Loucy (cell line): Measurements from ENCODE around the gene CALN1.

Experiments
- H2AFZ ChIP-seq: fragments of 200-600 bp; sonication (generic); 2 replicates; pipeline ENCODE4 v1.6.0; 2016; ENCODE audit warnings: antibody characterized with exemption, mild to moderate bottlenecking, low read length, moderate library complexity
- H3F3A ChIP-seq: fragments of 200-600 bp; 2 replicates; pipeline ENCODE4 v1.6.0; 2016; ENCODE audit warnings: antibody characterized with exemption, low read depth, mild to moderate bottlenecking
- H3K27me3 ChIP-seq: fragments of 200-600 bp; sonication (generic); 2 replicates; pipeline ENCODE4 v1.6.1; 2014; ENCODE audit warnings: low read length, mild to moderate bottlenecking; ENCODE audit not compliant: insufficient read depth, poor library complexity, severe bottlenecking
- H3K36me3 ChIP-seq: fragments of 200-600 bp; sonication (generic); 2 replicates; pipeline ENCODE4 v1.6.1; 2016; ENCODE audit warnings: low read length; ENCODE audit not compliant: insufficient read depth
- H3K4me1 ChIP-seq: fragments of 200-600 bp; sonication (generic); 2 replicates; pipeline ENCODE4 v1.5.1; 2014; ENCODE audit warnings: low read length, mild to moderate bottlenecking; ENCODE audit not compliant: insufficient read depth, poor library complexity, severe bottlenecking
- H3K4me2 ChIP-seq: fragments of 200-600 bp; sonication (generic); 2 replicates; pipeline ENCODE4 v1.6.0; 2014; ENCODE audit warnings: antibody characterized with exemption, low read length, low read depth, mild to moderate bottlenecking; ENCODE audit not compliant: poor library complexity, severe bottlenecking
- H3K4me3 ChIP-seq: fragments of 200-600 bp; sonication (generic); 2 replicates; pipeline ENCODE4 v1.5.1; 2014; ENCODE audit warnings: low read length, mild to moderate bottlenecking, mixed read lengths; ENCODE audit not compliant: poor library complexity, severe bottlenecking
- H3K79me2 ChIP-seq: fragments of 200-600 bp; sonication (generic); 2 replicates; pipeline ENCODE4 v1.6.1; 2014; ENCODE audit warnings: low read length; ENCODE audit not compliant: insufficient read depth
- H3K9ac ChIP-seq: fragments of 200-600 bp; sonication (generic); 2 replicates; pipeline ENCODE4 v1.6.0; 2014; ENCODE audit warnings: mild to moderate bottlenecking, low read depth, low read length, moderate library complexity; ENCODE audit not compliant: poor library complexity, severe bottlenecking
- H3K9me2 ChIP-seq: fragments of 200-600 bp; sonication (generic); replicated peaks from 2 replicates; pipeline ENCODE4 v1.6.1; 2016; ENCODE audit warnings: low read depth, low read length, mixed read lengths
- H3K9me3 ChIP-seq: fragments of 200-600 bp; sonication (generic); 2 replicates; pipeline ENCODE4 v1.6.1; 2014; ENCODE audit warnings: mild to moderate bottlenecking, antibody characterized with exemption, low read length, low read depth; ENCODE audit not compliant: insufficient read depth
- H4K20me1 ChIP-seq: fragments of 200-600 bp; sonication (generic); 2 replicates; pipeline ENCODE4 v1.6.0; 2014; ENCODE audit warnings: antibody characterized with exemption, low read length, mild to moderate bottlenecking; ENCODE audit not compliant: insufficient read depth, poor library complexity, severe bottlenecking
- CTCF ChIP-seq: fragments of 200-600 bp; sonication (generic); conservative IDR thresholded peaks from 2 replicates; pipeline ENCODE4 v1.5.1; 2014; ENCODE audit warnings: mild to moderate bottlenecking, antibody characterized with exemption, low read length
- EZH2phosphoT487 ChIP-seq: fragments of 200-600 bp; IDR thresholded peaks from 2 replicates; pipeline ENCODE4 v1.6.1; 2018; ENCODE audit warnings: antibody characterized with exemption, mild to moderate bottlenecking, moderate library complexity, borderline replicate concordance

Gene CALN1

GRCh38 chr7:72106405-72106804, 305.7 kb downstream of the CALN1 start:
- Histone ChIP-seq H3K36me3 (no peaks in the 10 kb centered on the region), H4K20me1 (no peaks in the 10 kb centered on the region), H3K27me3 (no peaks in the 10 kb centered on the region), H3K4me1 (no peaks in the 10 kb centered on the region), H3K4me3 (no peak overlapping the region), H3K4me2 (no peak overlapping the region), H3K9me3 (0 out of 2 replicates have a peak, but pooled peaks cover 3% of the 10 kb centered on the region), H3K9ac (no peak overlapping the region), H3K9me2 (no peaks in the 10 kb centered on the region), H3K79me2 (no peaks in the 10 kb centered on the region), H3F3A (no peaks in the 10 kb centered on the region), H2AFZ (no peak overlapping the region)
- no peak for TF ChIP-seq CTCF
- no peak for TF ChIP-seq EZH2phosphoT487

GRCh38 chr7:72101444-72101843, 310.7 kb downstream of the CALN1 start:
- Histone ChIP-seq H3K4me1 (no peaks in the 10 kb centered on the region), H3F3A (no peaks in the 10 kb centered on the region), H3K9ac (no peak overlapping the region)

GRCh38 chr7:72099784-72100183, 312.4 kb downstream of the CALN1 start:
- Histone ChIP-seq H3F3A (no peaks in the 10 kb centered on the region), H3K27me3 (no peaks in the 10 kb centered on the region), H3K9me3 (no peaks in the 10 kb centered on the region), H3K4me2 (no peak overlapping the region), H2AFZ (no peak overlapping the region), H3K4me1 (no peaks in the 10 kb centered on the region), H3K36me3 (no peaks in the 10 kb centered on the region), H3K9ac (no peak overlapping the region), H4K20me1 (no peaks in the 10 kb centered on the region), H3K4me3 (no peak overlapping the region), H3K9me2 (no peaks in the 10 kb centered on the region), H3K79me2 (no peaks in the 10 kb centered on the region)
- TF ChIP-seq CTCF: no peak
- TF ChIP-seq EZH2phosphoT487: no peak

More at GRCh38 chr7:72101444-72101843, 310.7 kb downstream of the CALN1 start:
- H3K36me3 ChIP-seq: no peaks in the 10 kb centered on the region
- H3K4me2 ChIP-seq: no peak overlapping the region
- no peaks in the 10 kb centered on the region for H3K9me3 ChIP-seq
- TF ChIP-seq CTCF: no peak
- no peak for TF ChIP-seq EZH2phosphoT487
- no peaks in the 10 kb centered on the region for H3K9me2 ChIP-seq
- H4K20me1 ChIP-seq: no peaks in the 10 kb centered on the region
- H3K27me3 ChIP-seq: no peaks in the 10 kb centered on the region
- no peak overlapping the region for H3K4me3 ChIP-seq
- no peaks in the 10 kb centered on the region for H3K79me2 ChIP-seq
- no peak overlapping the region for H2AFZ ChIP-seq
